ENCODE measurements around the gene RDH14. TPM values are rescaled to one million over a fixed set of nuclear protein-coding genes. Genes with fewer than 3 reads are reported as not detected.

The RDH14 gene
- total RNA-seq, 1 donor from 2014 or later: 33.5 TPM

DNA sequence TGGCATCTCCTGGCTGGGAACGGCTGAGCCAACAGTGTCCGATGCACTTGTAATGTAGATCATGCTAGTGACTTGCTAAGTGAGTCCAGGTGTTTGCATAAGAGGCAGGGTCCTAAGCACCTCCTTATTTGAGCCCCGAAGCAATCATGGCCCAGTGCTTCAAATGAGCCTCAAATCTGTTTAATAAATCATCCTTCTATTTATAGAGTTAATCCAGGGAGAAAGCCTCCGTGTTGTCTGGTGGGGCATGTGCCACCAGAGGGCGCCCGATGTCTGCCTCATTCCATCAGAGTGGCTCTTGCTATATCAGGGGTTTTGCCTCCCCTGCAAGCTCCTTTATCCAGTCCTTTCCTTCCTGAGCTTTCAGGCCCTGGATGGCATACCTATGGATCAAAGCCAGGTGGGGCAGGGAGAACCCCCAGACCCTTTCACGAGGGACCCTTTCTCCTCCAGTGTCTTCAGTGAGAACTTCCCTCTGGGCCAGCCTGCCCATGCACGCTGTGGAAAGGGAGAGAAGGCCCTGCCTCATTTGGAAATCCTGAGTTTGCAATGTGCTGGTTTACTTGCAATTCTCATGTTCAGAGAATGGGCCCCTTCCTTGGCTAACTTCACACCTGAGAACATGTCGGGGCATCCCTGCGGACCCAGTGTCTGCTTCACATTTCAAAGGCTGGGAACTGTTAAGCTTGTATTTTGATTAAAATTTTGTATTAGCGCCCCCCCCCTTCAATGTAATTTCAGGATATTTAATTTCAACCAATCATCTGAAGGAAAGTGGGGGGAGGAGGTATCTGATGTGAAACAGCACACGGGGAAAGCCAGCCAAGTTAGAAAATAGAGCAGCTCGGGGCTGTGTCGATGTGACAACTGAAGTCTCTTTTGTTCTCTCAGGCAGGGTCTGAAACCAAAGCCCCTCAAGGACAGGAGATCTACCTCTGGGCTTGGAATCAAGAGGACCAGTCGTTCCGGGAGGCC lies 39.7 kb downstream of the RDH14 start:
- Histone ChIP-seq H4K20me1 (ENCODE audit: low read depth) (no peaks in the 10 kb centered on the region), H3K27ac (no peak overlapping the region), H3K79me2 (ENCODE audit: low read depth) (no peaks in the 10 kb centered on the region), H3K4me3 (no peak overlapping the region), H3K36me3 (no peaks in the 10 kb centered on the region), H3K4me2 (no peak overlapping the region), H2AFZ (replicated peaks) (peak overlapping the region; percentile 75), H3F3A (ENCODE audit: low read depth) (no peaks in the 10 kb centered on the region), H3K9ac (no peak overlapping the region), H3K27me3 (no peaks in the 10 kb centered on the region), H3K9me3 (ENCODE audit: low read depth) (no peaks in the 10 kb centered on the region), H3K4me1 (no peaks in the 10 kb centered on the region)
- peaks cover 6% of the 10 kb centered on the region for H3K27me3 Mint-ChIP-seq (ENCODE audit: insufficient read depth, low read depth)
- peaks cover 6% of the 10 kb centered on the region for H3K4me1 Mint-ChIP-seq
- H3K27ac Mint-ChIP-seq: peak overlapping the region; percentile 50
- H3K36me3 Mint-ChIP-seq: no peaks in the 10 kb centered on the region
- H3K4me3 Mint-ChIP-seq: no peak overlapping the region
- TF ChIP-seq EZH2phosphoT487 (IDR thresholded peaks at IDR 0.05) (no peak), EZH2 (IDR thresholded peaks at IDR 0.05) (no peak)
- TF ChIP-seq, protein P1, sequence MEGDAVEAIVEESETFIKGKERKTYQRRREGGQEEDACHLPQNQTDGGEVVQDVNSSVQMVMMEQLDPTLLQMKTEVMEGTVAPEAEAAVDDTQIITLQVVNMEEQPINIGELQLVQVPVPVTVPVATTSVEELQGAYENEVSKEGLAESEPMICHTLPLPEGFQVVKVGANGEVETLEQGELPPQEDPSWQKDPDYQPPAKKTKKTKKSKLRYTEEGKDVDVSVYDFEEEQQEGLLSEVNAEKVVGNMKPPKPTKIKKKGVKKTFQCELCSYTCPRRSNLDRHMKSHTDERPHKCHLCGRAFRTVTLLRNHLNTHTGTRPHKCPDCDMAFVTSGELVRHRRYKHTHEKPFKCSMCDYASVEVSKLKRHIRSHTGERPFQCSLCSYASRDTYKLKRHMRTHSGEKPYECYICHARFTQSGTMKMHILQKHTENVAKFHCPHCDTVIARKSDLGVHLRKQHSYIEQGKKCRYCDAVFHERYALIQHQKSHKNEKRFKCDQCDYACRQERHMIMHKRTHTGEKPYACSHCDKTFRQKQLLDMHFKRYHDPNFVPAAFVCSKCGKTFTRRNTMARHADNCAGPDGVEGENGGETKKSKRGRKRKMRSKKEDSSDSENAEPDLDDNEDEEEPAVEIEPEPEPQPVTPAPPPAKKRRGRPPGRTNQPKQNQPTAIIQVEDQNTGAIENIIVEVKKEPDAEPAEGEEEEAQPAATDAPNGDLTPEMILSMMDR (IDR thresholded peaks at IDR 0.05): peak; percentile 96
- peak; percentile 82 for DNase-seq (ENCODE audit: low spot score)
- H3K9me3 Mint-ChIP-seq: no peaks in the 10 kb centered on the region

DNA sequence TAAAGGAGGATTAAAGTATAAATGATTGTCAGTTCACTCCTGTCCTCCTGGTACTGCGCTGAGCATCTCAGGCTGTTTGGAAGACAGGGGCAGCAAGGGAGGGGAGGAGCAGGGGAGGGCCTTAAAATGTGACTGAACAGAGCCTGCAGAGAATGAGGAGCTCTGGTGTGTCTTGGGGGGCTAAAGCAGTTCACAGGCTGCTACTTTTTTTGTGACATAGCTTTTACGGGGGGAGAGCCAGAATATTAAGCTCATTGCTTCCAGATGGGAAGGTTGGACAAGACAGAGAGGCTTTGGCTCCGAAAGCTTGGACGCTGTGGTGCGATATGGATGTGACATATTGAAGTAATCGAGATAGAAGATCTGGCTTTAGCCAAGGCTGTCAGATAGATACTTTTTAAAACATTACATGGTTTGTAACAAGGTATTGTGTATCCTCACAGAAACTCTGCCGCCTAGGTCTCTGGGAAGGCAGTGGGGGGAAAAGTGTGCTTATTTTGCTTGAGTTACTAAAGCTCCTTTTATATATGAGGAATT lies 40.5 kb downstream of the RDH14 start:
- TF ChIP-seq, protein P1 (IDR thresholded peaks at IDR 0.05): no peak
- no peak for TF ChIP-seq EZH2phosphoT487 (IDR thresholded peaks at IDR 0.05)
- TF ChIP-seq EZH2 (IDR thresholded peaks at IDR 0.05): no peak
- Mint-ChIP-seq H3K27ac (peak overlapping the region; percentile 50), H3K4me3 (no peak overlapping the region), H3K36me3 (no peaks in the 10 kb centered on the region), H3K4me1 (peaks cover 8% of the 10 kb centered on the region), H3K27me3 (ENCODE audit: insufficient read depth, low read depth) (peaks cover 5% of the 10 kb centered on the region), H3K9me3 (no peaks in the 10 kb centered on the region)
- no peaks in the 10 kb centered on the region for H3K36me3 ChIP-seq
- H3K79me2 ChIP-seq (ENCODE audit: low read depth): no peaks in the 10 kb centered on the region
- DNase-seq (ENCODE audit: low spot score): no peak
- no peaks in the 10 kb centered on the region for H4K20me1 ChIP-seq (ENCODE audit: low read depth)
- no peak overlapping the region for H2AFZ ChIP-seq (replicated peaks)
- no peaks in the 10 kb centered on the region for H3K4me1 ChIP-seq
- H3F3A ChIP-seq (ENCODE audit: low read depth): no peaks in the 10 kb centered on the region
- H3K4me3 ChIP-seq: no peak overlapping the region
- no peaks in the 10 kb centered on the region for H3K27me3 ChIP-seq
- H3K27ac ChIP-seq: no peak overlapping the region
- no peak overlapping the region for H3K9ac ChIP-seq
- H3K9me3 ChIP-seq (ENCODE audit: low read depth): no peaks in the 10 kb centered on the region
- H3K4me2 ChIP-seq: no peak overlapping the region

DNA sequence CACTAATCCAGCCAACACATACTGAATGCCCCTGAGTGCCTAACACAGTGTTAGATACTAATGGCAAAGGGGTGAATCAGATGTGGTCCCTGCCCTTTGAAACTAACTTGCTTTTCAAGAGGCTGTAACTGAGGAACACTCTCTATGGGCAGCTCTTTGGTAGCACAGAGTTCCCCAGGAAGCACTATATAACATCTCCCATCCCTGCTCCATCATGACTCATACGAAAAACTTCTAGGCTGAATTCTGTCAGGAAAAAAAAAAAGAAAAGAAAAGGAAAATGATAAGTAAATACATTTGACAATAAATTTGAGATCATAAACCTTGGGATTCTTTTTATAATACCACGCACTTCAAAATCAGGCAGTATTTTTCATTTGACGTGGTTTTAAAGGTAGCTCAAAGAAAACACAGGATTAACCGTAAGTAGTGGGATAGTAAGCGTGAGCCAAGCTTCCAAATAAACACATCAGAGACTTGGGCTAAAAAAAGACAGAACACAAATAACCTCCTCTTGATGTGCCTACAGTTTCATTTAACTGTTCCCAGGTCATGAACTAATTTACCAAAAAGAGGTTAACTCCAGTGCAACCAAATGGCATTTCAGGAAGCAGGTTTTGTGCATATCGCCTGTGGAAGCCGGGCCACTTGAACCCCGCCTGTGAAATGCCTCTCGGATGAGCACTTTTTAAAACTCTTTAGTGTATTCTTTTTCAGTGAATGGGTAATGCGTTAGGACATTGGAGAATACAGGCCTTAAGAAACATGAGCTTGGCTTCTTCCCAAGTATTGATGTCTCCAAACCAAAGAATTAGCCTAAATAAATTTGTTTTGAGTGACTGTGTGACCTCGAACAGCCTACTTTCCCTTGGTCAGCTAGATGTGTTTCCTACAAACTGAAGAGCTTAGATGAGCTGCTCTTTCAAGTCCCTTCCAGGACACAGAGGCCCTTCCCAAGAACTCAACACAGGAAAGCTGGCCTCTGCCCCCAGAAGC lies 42.0 kb downstream of the RDH14 start:
- H4K20me1 ChIP-seq (ENCODE audit: low read depth): no peaks in the 10 kb centered on the region
- no peak overlapping the region for H3K4me2 ChIP-seq
- no peaks in the 10 kb centered on the region for H3K27me3 ChIP-seq
- H3K4me3 ChIP-seq: no peak overlapping the region
- no peak overlapping the region for H3K9ac ChIP-seq
- H3K4me3 Mint-ChIP-seq: no peak overlapping the region
- H3K4me1 ChIP-seq: no peaks in the 10 kb centered on the region
- H3K9me3 Mint-ChIP-seq: no peaks in the 10 kb centered on the region
- no peak for DNase-seq (ENCODE audit: low spot score)
- no peak overlapping the region for H3K27ac ChIP-seq
- H3K4me1 Mint-ChIP-seq: peaks cover 8% of the 10 kb centered on the region
- H3K27me3 Mint-ChIP-seq (ENCODE audit: insufficient read depth, low read depth): peaks cover 4% of the 10 kb centered on the region
- no peaks in the 10 kb centered on the region for H3K36me3 ChIP-seq
- no peaks in the 10 kb centered on the region for H3K36me3 Mint-ChIP-seq
- TF ChIP-seq, protein P1 (IDR thresholded peaks at IDR 0.05): no peak
- no peak for TF ChIP-seq EZH2 (IDR thresholded peaks at IDR 0.05)
- no peak for TF ChIP-seq EZH2phosphoT487 (IDR thresholded peaks at IDR 0.05)
- no peak overlapping the region for H2AFZ ChIP-seq (replicated peaks)
- no peaks in the 10 kb centered on the region for H3K79me2 ChIP-seq (ENCODE audit: low read depth)
- no peaks in the 10 kb centered on the region for H3K9me3 ChIP-seq (ENCODE audit: low read depth)
- H3F3A ChIP-seq (ENCODE audit: low read depth): no peaks in the 10 kb centered on the region
- H3K27ac Mint-ChIP-seq: no peak overlapping the region

All from neural progenitor cell (in vitro differentiated cells).